GM13976 (cell line): ENCODE results near the gene SUFU.
A peak's percentile ranks its signal among the peaks of the same experiment; 100 is the strongest.
"Not testable (repeated sequence)": the region's sequence is repeated elsewhere in the genome, so short reads cannot be mapped to it uniquely, and the experiment has no call there.

Experiments used
- DNase-seq: peaks from one replicate; pipeline ENCODE4 v3.0.0; 2012; ENCODE audit warnings: low spot score
- in situ Hi-C: fragments of 300-500 bp; cut with MboI; formaldehyde crosslinking; loops from one replicate; pipeline ENCODE4 v1.12.0; 2022; ENCODE audit warnings: low sequenced_read_pairs, mixed read lengths, inconsistent platforms; ENCODE audit not compliant: unreplicated experiment
- TF ChIP-seq, protein P1 (sequence below): IDR thresholded peaks from 2 replicates; pipeline ENCODE4 v1.5.1; 2012; ENCODE audit warnings: borderline replicate concordance, mild to moderate bottlenecking; ENCODE audit not compliant: insufficient read depth; ENCODE audit errors: extremely low read depth, missing control alignments, control extremely low read depth

Gene SUFU

DNA sequence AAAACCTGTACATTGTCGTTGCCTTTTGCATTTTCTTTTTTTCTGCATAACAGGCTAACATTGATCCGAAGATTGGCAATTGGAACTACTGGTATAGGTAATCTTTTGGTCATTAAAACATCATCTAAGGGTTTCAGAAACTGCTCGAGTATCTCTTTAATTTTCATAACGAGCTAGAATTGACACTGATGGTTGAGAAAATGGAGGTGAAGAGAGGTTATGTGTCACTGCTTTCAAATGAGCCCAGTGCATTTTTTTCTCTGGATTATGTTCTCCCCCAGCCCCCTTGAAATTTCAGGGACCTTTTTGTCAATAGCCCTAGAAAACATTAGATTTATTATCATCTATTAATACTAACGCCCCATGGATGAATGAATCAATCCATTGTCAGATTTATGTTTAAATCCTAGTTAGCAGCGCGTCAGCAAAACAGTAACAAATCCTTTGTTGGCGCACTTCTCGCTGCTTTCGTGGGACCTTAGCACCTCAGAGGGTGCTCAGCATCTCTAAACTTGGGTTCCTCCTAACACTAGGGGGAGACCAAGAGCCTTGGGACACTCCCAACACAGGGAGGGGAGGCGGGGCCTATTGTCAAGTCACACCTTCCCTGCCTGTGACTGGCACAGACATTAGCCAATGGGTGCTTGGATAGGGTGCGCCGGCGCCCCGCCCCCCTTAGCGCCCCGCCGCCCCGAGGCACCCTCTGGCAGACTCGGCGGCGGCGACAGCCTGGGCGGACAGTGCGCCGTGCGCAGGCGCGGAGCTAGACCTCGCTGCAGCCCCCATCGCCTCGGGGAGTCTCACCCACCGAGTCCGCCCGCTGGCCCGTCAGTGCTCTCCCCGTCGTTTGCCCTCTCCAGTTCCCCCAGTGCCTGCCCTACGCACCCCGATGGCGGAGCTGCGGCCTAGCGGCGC lies at the start of gene SUFU:
SUFU (plus strand) TSS at position 709 of the 915 bp plus-strand sequence; CDS start at position 890, 181 bp downstream.
- DNase-seq: peak; percentile 98
- in situ Hi-C loops: no loop called here
- TF ChIP-seq, protein P1, sequence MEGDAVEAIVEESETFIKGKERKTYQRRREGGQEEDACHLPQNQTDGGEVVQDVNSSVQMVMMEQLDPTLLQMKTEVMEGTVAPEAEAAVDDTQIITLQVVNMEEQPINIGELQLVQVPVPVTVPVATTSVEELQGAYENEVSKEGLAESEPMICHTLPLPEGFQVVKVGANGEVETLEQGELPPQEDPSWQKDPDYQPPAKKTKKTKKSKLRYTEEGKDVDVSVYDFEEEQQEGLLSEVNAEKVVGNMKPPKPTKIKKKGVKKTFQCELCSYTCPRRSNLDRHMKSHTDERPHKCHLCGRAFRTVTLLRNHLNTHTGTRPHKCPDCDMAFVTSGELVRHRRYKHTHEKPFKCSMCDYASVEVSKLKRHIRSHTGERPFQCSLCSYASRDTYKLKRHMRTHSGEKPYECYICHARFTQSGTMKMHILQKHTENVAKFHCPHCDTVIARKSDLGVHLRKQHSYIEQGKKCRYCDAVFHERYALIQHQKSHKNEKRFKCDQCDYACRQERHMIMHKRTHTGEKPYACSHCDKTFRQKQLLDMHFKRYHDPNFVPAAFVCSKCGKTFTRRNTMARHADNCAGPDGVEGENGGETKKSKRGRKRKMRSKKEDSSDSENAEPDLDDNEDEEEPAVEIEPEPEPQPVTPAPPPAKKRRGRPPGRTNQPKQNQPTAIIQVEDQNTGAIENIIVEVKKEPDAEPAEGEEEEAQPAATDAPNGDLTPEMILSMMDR: peak; percentile 84

DNA sequence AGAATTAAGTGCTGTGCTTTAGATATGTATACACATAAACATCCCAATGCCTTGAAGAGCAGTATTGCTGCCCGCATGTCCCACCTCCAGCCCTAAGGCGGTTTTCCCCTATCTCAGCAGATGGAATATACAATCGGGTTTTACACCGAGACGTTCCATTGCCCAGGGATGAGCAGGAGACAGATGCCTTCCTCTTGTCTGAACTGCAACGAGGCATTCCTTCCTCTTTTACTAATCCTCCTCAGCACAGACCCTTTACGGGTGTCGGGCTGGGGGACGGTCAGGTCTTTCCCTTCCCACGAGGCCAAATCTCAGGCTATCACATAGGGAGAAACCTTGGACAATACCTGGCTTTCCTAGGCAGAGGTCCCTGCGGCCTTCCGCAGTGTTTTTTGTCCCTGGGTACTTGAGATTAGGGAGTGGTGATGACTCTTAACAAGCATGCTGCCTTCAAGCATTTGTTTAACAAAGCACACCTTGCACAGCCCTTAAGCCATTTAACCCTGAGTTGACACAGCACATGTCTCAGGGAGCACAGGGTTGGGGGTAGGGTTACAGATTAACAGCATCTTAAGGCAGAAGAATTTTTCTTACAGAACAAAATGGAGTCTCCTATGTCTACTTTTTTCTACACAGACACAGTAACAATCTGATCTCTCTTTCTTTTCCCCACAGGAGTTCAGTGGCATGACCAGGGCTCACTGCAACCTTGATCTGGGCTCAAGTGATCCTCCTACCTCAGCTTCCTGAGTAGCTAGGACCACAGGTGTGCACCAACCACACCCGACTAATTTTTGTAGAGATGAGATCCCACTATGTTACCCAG lies 48.9 kb upstream of the SUFU start:
- in situ Hi-C loops, DNase-seq: not testable (repeated sequence)

DNA sequence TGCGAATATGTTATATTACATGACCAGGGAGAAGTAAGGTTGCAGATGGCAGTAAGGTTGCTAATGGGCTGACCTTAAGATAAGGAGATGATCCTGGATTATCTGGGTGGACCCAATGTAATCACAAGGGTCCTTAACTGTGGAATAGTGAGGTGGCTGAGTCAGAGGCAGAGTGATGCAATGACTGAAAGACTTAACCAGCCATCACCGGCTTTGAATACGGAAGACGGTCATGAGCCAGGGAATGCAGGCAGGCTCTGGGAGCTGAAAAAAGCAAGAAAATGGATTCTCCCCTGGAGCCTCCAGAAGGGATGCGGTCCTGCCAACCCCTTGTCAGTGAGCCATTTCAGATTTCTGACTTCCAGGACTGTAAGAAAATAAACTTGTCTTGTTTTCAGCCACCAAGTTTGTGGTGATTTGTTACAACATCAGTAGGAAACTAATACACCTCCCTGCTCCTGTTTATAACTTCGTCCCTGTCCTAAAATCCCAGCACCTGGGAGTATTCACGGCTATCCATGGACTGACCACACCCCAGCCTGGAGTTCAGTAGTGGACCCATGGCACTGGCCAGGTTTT lies 47.8 kb upstream of the SUFU start:
- TF ChIP-seq, protein P1: no peak
- in situ Hi-C loops: no loop called here
- DNase-seq: no peak

DNA sequence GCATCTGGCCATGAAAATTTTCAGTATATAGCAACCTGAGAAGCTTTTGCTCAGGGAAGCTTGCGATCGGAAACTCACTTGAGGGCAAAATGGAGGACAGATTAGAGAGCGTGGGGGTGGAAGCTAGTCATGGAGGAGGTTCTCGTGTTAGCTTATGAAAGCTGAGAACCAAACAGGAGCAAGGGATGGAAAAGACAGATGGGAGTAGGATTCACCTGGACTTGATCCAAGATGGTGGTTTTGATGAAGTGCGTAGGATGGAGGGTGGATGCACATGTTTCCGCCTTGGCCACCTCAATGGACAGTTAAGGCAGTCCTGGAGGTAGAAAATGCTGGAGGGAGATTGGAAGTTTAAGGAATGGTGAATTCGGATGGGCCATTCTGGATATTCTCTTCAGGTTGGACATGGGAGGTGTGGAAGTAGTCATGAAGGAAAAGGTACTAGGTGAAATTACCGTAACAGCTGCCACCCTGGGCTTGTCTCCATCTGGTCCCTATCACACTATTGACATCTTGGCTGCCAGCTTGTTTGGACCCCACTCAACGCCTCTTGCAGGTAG lies 46.1 kb upstream of the SUFU start:
- no peak for DNase-seq
- TF ChIP-seq, protein P1: no peak
- in situ Hi-C loops: no loop called here

DNA sequence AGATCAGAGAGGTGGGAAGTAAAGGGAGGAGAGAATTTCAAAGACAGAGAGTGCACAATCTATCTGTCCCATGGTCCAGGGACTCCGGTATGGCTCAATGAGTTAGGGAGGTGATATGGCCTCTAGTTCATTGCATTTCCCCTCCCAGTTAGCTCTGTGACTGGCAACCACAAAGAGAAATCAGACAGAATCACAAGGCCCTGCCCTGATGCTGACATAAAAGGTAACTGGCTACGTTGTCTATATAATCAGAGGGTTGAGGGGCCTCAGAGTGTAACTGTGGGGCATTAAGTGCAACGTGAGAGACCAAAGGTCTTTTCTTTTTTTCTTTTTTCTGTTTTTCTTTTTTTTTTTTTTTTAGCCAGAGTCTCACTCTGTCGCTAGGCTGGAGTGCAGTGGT lies 45.1 kb upstream of the SUFU start:
- TF ChIP-seq, protein P1: no peak
- DNase-seq: no peak
- in situ Hi-C loops: no loop called here

DNA sequence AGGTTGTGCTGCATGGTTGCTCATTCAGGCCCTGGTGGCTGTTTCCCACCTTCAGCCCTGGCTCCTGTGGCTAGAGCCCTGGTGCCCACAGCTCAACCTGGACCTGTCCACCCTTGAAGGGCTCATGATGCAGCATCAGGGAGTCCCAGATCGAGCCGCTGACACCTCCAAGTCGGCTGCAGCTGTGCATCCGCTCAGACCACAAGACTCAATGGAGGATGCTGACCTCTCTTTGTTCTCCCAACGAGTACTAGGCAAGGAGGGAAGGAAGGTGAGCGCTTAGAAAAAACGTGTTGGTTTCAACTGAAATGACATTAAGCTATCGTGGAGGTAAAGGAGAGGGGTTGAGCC lies 43.0 kb upstream of the SUFU start:
- in situ Hi-C loops: no loop called here
- no peak for DNase-seq
- TF ChIP-seq, protein P1: no peak
